Measurements from ENCODE around the gene CDC14A.
A peak's percentile ranks its signal among the peaks of the same experiment; 100 is the strongest.

CDC14A gene

DNA sequence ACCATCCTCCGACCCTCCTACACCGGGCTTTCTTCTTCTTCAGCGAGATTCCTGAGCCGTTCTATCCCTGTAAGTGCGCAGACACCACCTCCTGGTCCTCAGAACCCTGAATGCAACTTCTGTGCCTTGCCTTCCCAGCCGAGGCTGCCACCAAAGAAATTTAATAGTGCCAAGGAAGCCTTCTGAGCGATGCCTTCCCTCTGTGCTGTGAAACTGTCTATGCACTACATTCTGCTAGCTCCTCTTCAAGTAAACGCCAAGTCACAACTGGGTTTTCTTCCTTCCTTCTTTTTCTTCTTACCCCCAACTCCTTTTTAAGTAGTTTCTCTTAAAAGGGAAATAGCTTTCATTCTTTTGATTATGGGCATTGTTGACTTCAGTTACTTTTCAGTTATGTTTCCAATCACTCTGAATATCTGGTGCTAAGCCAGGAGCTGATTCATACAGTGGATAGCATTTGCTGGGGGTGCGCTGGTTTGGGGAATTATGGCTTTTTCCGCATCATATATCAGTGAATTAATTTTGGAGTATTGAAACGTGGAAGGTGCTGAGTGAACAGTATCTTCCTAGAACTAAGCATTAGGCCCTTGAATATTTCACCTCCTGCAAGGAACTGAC lies 147.0 kb downstream of the CDC14A start:
- no peak for DNase-seq

DNA sequence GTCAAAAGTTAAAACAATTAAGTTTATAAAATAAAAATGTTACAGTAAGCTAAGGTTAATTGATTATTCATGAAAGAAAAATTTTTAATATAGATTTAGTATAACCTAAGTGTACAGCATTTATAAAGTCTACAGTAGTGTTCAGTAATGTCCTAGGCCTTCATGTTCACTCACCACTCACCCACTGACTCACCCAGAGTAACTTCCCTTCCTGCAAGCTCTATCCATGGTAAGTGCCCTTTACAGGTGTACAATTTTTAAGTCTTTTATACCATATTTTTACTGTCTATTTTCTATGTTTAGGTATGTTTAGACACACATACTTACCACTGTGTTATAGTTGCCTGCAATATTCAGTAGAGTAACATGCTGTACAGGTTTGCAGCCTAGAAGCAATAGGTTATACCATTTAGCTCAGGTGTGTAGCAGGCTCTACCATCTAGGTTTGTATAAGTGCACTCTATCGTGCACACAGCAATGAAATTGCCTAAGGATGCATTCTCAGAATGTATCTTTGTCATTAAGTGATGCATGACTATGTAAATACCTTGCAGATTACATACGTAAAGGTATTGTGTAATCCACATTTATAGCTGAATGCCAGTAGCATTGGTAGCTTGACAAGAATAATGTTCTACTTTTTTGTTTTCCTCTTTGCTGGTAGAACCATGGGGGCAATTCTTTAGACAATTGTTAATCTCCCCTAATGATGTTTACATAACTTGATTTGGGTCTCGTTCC lies 149.9 kb downstream of the CDC14A start:
- DNase-seq, result no peak

GRCh38 chr1:100506217-100506616 lies 153.9 kb downstream of the CDC14A start:
- DNase-seq, result no peak

- DNase-seq, result no peak
Observed at GRCh38 chr1:100510451-100510850, 158.1 kb downstream of the CDC14A start.

DNA sequence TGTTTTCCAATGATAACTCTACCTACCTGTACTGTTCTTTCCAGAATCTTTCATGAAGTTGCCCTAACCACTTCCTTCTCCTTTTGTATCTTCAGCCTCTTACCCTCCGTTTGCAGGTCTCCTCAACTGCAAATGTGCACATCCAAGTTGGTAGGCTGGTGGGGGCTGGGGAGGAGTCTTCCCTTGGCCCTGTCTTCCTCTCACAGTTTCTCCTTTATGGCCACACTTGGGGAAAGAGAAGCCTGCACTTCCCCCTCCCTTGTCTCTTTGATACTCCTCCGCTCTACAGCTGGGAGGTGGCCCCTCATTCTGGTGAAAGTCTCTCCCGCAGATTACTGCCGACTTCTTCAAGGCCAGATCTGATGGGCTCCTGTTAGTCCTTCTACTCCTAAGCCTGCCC lies 158.8 kb downstream of the CDC14A start:
- no peak for DNase-seq

DNA sequence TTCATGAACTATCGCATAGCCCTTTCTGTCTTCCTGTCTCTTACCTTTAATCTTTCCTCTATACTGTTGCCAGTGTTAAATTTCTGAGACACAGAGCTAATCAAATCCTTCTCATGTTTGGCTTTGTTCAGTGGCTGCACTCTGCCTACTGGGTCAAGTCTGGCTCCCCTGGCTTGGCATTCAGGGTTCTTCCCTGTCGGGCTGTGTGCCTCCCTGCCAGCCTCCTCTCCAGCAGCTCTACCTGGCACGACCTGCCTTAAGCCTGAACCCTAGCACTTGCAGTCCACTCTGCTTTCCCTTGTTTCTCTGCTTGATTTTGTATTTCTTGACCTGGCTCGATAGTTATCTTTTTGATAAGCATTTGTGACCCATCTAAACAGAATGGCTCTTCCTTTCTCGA lies 159.5 kb downstream of the CDC14A start:
- no peak for DNase-seq

DNA sequence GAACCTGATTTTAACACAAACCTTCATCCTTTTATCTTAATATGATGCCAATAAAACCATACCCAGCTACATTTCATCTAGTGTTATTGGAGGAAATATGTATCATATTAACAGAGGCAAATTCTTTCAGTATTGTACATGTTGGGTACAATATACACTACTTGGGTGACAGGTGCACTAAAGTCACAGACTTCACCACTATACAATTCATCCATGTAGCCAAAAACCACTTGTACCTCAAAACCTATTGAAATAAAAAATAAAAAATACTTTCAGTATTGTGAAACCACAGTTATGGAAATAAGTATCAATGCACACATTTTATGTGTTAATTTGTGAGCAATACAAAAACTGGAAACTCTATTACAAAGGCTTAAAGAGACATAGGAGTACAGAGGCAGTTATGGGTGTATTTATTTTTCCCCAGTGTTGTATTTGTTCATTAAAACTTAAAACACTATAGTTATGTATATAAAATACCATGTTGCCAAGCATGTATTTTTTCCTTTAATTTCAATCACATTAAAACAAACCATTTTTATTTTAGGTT lies 160.6 kb downstream of the CDC14A start:
- peak in 1 of 5 experiments; percentile 13 for DNase-seq

- DNase-seq, result no peak
Observed at GRCh38 chr1:100516857-100517256, 164.6 kb downstream of the CDC14A start.

- DNase-seq, result no peak
Observed at GRCh38 chr1:100517515-100517914, 165.2 kb downstream of the CDC14A start.

DNA sequence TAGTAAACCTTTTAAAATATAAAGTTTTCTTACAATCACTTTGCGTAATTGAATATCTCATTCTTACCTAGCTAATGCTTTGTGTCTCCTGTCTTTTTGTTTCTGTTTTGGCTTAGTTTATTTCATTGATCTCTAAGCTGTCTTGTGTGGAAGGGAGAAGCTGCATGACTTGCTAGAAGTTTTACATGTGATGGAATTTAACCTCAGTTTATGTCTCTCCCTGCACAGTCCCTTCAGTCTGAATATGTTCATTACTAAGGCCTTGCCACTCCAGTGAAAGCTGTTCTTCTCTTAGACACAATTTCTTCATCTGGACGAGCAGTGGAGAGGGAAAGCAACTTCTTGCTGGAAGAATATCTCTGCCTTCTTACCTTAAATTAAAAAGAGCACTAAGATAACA lies 165.7 kb downstream of the CDC14A start:
- no peak for DNase-seq

- no peak for DNase-seq
Observed at GRCh38 chr1:100523038-100523652, 170.8 kb downstream of the CDC14A start.

GRCh38 chr1:100524355-100524754 lies 172.0 kb downstream of the CDC14A start:
- no peak for DNase-seq

GRCh38 chr1:100526894-100527293 lies 174.6 kb downstream of the CDC14A start:
- no peak for DNase-seq

- DNase-seq, result no peak
Observed at GRCh38 chr1:100528871-100529270, 176.6 kb downstream of the CDC14A start.

- DNase-seq, result no peak
Observed at GRCh38 chr1:100530141-100530540, 177.8 kb downstream of the CDC14A start.

DNA sequence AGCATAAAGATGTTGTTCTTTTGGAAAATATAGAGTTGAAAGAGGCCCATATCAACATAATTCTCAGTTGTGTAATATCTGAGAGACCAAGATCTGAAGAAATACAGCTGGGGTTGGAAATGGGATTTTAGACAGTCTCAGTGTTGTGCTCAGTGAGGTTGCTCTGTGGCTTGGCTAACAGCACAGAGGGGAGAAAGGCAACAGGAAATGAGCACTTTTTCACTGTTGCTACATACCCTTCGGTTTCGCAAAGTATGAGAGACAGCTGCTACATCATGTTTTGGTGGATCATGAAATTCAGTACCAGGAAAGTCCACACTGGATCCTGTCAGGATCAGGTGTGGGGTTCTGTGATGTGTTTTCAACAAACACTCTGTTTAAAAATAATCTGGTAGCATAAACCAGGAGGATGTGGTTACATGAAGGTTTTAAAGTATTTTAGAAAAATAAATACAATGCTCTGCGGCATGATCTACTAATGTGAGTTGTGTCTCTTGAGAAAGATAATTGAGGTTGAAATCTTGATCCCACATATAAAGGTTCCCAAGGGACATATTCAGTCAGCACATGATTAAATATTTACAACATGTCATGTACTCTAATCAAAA lies 178.7 kb downstream of the CDC14A start:
- DNase-seq, result peak in 1 of 5 experiments; percentile 80

DNA sequence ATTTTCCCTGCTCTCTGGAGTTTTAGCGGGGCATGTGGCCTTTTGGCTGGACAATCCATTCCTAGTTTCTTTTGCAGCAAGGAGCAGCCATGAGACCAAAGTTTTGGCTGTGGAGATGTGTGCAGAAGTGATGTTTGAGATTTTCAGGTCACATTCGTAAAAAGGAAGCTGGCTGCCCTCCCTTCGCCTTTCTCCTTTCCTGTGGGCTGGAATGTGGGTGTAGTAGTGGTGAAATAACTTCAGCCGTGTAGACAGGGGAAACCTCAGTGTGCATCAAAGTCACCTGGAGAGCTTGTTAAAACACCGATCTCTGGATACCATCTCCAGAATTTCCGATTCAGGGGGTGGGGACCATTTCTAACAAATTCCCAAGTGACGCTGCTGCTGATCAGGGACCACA lies 180.3 kb downstream of the CDC14A start:
- no peak for DNase-seq

- DNase-seq, result no peak
Observed at GRCh38 chr1:100535264-100535663, 183.0 kb downstream of the CDC14A start.

GRCh38 chr1:100536031-100536430 lies 183.7 kb downstream of the CDC14A start:
- peak in 1 of 5 experiments; percentile 22 for DNase-seq

GRCh38 chr1:100538913-100539835 lies 186.9 kb downstream of the CDC14A start:
- peak in 2 of 5 experiments; percentile 3 to 62 for DNase-seq

DNA sequence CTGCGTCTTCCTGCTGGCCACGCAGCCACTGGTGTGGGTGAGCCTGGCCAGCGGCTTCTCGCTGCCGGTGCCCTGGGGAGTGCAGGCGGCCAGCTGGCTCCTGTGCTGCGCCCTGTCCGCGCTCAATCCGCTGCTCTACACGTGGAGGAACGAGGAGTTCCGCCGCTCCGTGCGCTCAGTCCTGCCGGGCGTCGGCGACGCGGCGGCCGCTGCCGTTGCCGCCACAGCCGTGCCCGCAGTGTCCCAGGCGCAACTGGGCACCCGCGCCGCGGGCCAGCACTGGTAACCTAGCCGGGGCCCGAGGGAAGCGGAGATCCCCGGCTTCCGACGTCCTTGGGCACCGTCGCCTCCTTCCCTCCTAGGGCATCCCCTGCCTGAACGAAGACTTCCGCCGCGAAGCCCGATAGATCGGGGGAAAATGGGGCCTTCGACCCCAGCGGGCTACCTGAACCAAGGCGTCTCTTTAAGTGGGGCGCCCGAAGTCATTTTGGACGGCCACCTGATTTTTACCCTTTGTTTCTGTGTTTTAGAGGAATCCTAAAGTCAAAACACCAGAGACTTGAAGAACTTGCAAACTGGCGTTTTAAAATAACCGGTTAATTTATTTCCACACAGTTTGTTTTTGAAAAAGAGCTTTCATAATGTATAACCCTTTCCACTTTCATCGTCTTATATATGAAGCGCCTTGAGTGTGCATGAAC lies 187.7 kb downstream of the CDC14A start:
- peak in 1 of 5 experiments; percentile 4 for DNase-seq
